ENCODE results near the gene SLCO3A1. TPM values are rescaled to one million over a fixed set of nuclear protein-coding genes. Genes with fewer than 3 reads are reported as not detected.

SLCO3A1 gene
- total RNA-seq, 1 donor: 5.4 TPM

DNA sequence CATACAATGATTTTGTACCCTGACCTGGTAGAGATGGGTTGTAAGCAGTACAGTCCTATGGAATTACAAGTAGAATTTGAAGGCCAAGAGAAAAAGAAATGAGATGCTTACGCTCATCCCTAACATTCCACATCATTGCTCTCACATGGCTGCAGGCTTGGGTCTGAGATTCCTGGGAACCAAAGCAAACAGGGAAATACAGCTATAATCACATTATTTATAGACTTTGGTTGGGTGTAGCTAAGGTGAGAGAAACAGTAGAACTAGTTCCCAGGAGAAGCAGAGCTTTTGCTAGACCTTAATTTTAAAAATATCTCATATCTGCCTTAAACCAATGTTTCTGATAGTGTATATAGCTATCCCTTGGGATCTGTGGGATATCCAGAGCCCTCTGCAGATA lies 51.4 kb downstream of the SLCO3A1 start:
- Histone ChIP-seq H3K9me3 (ENCODE audit: low read depth, low read length) (no peaks in the 10 kb centered on the region), H3K4me1 (ENCODE audit: insufficient read depth, low read length) (peaks cover 5% of the 10 kb centered on the region), H3K79me2 (ENCODE audit: insufficient read depth, low read length) (peaks cover 5% of the 10 kb centered on the region), H3K4me3 (ENCODE audit: insufficient read depth, low read length) (no peak overlapping the region), H3K4me2 (ENCODE audit: insufficient read depth, low read length) (no peak overlapping the region), H2AFZ (ENCODE audit: low read length) (no peak overlapping the region), H3K27me3 (ENCODE audit: insufficient read depth, low read length) (no peaks in the 10 kb centered on the region), H4K20me1 (ENCODE audit: insufficient read depth, low read length) (no peaks in the 10 kb centered on the region), H3K27ac (ENCODE audit: low read depth, low read length) (no peak overlapping the region), H3K36me3 (ENCODE audit: insufficient read depth, low read length) (no peaks in the 10 kb centered on the region)
- DNase-seq (ENCODE audit: insufficient read length, low spot score, missing footprints): no peak
- TF ChIP-seq, protein P1, sequence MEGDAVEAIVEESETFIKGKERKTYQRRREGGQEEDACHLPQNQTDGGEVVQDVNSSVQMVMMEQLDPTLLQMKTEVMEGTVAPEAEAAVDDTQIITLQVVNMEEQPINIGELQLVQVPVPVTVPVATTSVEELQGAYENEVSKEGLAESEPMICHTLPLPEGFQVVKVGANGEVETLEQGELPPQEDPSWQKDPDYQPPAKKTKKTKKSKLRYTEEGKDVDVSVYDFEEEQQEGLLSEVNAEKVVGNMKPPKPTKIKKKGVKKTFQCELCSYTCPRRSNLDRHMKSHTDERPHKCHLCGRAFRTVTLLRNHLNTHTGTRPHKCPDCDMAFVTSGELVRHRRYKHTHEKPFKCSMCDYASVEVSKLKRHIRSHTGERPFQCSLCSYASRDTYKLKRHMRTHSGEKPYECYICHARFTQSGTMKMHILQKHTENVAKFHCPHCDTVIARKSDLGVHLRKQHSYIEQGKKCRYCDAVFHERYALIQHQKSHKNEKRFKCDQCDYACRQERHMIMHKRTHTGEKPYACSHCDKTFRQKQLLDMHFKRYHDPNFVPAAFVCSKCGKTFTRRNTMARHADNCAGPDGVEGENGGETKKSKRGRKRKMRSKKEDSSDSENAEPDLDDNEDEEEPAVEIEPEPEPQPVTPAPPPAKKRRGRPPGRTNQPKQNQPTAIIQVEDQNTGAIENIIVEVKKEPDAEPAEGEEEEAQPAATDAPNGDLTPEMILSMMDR (IDR thresholded peaks at IDR 0.05; ENCODE audit: extremely low read depth, low read depth, low read length): no peak

DNA sequence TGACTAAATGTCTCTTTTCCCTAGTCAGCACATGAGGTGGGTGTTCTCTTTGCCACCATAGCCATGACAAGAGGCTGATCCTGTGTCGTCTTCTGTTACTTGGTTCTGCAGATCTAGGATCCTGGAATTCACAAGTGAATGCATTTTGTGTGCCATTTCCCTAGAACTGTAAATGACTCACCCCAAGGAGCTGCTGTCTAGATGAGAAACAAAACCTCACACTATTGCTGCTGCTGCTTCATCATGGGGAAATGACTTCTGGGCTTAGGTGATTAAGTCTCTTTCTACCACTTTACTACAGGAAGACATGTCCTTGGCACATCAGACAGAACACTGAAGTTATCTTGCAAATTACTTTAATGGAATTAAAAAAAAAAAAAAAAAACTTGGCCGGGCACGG lies 54.9 kb downstream of the SLCO3A1 start:
- peak; percentile 93 for DNase-seq (ENCODE audit: insufficient read length, low spot score, missing footprints)
- Histone ChIP-seq H4K20me1 (ENCODE audit: insufficient read depth, low read length) (no peaks in the 10 kb centered on the region), H3K36me3 (ENCODE audit: insufficient read depth, low read length) (no peaks in the 10 kb centered on the region), H3K9me3 (ENCODE audit: low read depth, low read length) (no peaks in the 10 kb centered on the region), H3K4me1 (ENCODE audit: insufficient read depth, low read length) (peaks cover 5% of the 10 kb centered on the region), H3K4me3 (ENCODE audit: insufficient read depth, low read length) (no peak overlapping the region), H2AFZ (ENCODE audit: low read length) (peak overlapping the region; percentile 45), H3K79me2 (ENCODE audit: insufficient read depth, low read length) (peaks cover 2% of the 10 kb centered on the region), H3K27ac (ENCODE audit: low read depth, low read length) (peak overlapping the region; percentile 1), H3K27me3 (ENCODE audit: insufficient read depth, low read length) (no peaks in the 10 kb centered on the region), H3K4me2 (ENCODE audit: insufficient read depth, low read length) (no peak overlapping the region)
- TF ChIP-seq, protein P1 (IDR thresholded peaks at IDR 0.05; ENCODE audit: extremely low read depth, low read depth, low read length): no peak

DNA sequence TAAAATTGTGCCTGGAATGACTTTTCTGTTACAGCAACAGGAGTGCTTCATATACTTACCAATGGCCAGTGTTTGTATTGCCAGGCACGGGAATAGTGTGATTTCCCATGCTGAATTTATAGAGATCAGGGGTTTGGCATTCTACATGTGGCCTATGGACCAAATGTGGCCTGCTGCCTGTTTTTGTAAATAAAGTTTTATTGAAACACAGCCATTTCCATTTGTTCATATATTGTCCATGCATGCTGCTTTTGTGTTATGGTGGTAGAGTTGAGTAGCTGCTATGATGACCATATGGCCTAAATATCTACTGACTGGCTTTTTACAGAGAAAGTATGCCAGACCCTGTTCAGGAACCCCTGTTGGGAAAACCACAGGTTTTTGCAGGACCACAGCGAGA lies 55.6 kb downstream of the SLCO3A1 start:
- Histone ChIP-seq H3K27me3 (ENCODE audit: insufficient read depth, low read length) (no peaks in the 10 kb centered on the region), H3K4me3 (ENCODE audit: insufficient read depth, low read length) (no peak overlapping the region), H2AFZ (ENCODE audit: low read length) (no peak overlapping the region), H3K79me2 (ENCODE audit: insufficient read depth, low read length) (no peaks in the 10 kb centered on the region), H3K4me2 (ENCODE audit: insufficient read depth, low read length) (no peak overlapping the region), H3K4me1 (ENCODE audit: insufficient read depth, low read length) (peaks cover 5% of the 10 kb centered on the region), H3K36me3 (ENCODE audit: insufficient read depth, low read length) (no peaks in the 10 kb centered on the region), H3K9me3 (ENCODE audit: low read depth, low read length) (no peaks in the 10 kb centered on the region), H3K27ac (ENCODE audit: low read depth, low read length) (no peak overlapping the region), H4K20me1 (ENCODE audit: insufficient read depth, low read length) (no peaks in the 10 kb centered on the region)
- DNase-seq (ENCODE audit: insufficient read length, low spot score, missing footprints): no peak
- TF ChIP-seq, protein P1 (IDR thresholded peaks at IDR 0.05; ENCODE audit: extremely low read depth, low read depth, low read length): no peak

DNA sequence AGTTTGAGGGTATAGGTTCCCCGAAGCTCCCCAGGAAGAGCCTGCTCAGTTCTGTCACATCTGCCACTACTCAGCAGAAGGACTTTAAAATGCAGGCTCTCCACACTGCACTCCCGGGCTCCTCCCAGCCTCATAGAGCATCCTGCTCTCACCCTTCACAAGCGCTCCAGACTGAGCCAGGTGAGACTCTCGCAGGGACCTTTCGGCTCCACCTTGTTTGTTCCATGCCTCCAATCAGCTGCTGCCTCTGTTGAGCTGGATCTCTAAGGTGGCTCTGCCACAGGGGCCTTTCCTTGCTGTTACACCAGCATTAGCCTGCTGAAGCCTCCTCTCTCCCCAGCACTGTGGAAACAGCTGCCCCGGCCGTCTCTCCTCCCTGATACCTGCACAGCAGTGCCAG lies 56.1 kb downstream of the SLCO3A1 start:
- no peaks in the 10 kb centered on the region for H3K79me2 ChIP-seq (ENCODE audit: insufficient read depth, low read length)
- no peak overlapping the region for H3K4me2 ChIP-seq (ENCODE audit: insufficient read depth, low read length)
- H4K20me1 ChIP-seq (ENCODE audit: insufficient read depth, low read length): no peaks in the 10 kb centered on the region
- DNase-seq (ENCODE audit: insufficient read length, low spot score, missing footprints): no peak
- H3K4me3 ChIP-seq (ENCODE audit: insufficient read depth, low read length): no peak overlapping the region
- H3K36me3 ChIP-seq (ENCODE audit: insufficient read depth, low read length): no peaks in the 10 kb centered on the region
- H3K27me3 ChIP-seq (ENCODE audit: insufficient read depth, low read length): no peaks in the 10 kb centered on the region
- H2AFZ ChIP-seq (ENCODE audit: low read length): no peak overlapping the region
- peaks cover 5% of the 10 kb centered on the region for H3K4me1 ChIP-seq (ENCODE audit: insufficient read depth, low read length)
- no peak overlapping the region for H3K27ac ChIP-seq (ENCODE audit: low read depth, low read length)
- no peaks in the 10 kb centered on the region for H3K9me3 ChIP-seq (ENCODE audit: low read depth, low read length)
- TF ChIP-seq, protein P1 (IDR thresholded peaks at IDR 0.05; ENCODE audit: extremely low read depth, low read depth, low read length): no peak
